HG03521 (cell line): ENCODE results near the gene MRPS34.

Source experiments
- ATAC-seq: cut with Tn5 transposase; IDR thresholded peaks from one replicate; pipeline ENCODE4 v1.9.1; 2021; ENCODE audit warnings: mild to moderate bottlenecking, moderate library complexity; ENCODE audit not compliant: unreplicated experiment

Gene MRPS34

DNA sequence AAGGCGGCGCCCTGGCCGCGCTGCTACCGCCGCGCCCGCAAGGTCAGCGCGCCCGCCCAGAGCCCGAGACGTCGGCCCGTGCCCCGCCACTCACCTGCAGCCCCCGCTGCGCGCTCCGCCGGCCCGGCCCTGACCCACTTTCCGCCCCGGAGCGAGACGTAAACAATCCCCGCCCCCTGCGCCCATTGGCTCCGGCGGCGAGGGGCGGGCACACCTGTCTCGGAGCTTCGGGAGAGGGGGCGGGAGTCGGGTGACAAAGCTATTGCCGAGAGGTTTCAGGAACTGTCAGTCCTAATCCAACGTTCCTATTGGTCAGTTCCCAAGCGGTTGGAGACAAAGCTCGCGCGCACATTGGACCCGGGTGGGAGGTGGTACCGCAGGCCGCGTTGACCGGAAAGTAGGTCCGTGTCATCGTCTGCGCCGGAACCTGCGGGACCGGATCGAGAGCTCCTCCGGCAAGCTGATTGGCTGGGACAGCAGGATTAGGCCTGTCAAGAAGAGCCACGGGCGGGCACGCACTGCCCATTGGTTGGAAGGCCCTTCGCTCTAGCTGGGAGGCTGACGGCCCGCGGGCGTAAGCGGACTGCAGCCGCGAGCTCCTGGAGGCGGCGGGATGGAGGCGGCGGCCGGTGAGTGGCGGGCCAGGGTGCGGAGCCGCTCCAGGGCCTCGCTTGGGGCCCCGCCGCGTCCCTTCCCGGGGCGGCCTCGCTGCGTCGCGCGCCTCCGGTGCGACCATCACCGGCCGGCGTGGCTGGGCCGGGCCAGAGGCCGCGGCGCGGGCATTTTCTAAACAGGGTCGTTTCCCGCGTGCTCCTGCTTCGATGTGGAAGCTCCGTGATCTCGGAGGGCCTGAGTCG, 9.7 kb upstream of the MRPS34 start, which contains the start of the genes NUBP2 and SPSB3:
Gene NUBP2 (plus strand): TSS at position 553 of the 857 bp plus-strand sequence. CDS start 61 bp downstream, at position 614.
Gene SPSB3 (minus strand): TSS at position 164 of the 857 bp plus-strand sequence. CDS start 1,088 bp downstream, outside the sequence.
- peak; percentile 87 for ATAC-seq

- ATAC-seq = no peak
Measured at GRCh38 chr16:1781758-1782407, 8.9 kb upstream of the MRPS34 start.

- ATAC-seq = no peak
Measured at GRCh38 chr16:1781254-1781653, 8.3 kb upstream of the MRPS34 start.

DNA sequence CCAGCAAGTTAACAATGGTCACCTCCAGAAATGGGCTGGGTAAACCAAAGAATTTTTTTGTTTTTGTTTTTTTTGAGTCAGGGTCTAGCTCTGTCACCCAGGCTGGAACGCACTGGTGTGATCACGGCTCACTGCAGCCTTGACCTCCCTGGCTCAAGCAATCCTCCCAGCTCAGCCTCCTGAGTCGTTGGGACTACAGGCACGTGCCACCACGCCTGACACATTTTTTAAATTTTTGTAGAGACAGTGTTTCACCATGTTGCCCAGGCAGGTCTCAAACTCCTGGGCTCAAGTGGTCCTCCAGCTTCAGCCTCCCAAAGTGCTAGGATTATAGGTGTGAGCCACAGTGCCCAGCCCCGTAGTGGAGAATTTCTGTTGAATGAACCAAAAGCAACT, 7.7 kb upstream of the MRPS34 start:
- ATAC-seq = no peak

DNA sequence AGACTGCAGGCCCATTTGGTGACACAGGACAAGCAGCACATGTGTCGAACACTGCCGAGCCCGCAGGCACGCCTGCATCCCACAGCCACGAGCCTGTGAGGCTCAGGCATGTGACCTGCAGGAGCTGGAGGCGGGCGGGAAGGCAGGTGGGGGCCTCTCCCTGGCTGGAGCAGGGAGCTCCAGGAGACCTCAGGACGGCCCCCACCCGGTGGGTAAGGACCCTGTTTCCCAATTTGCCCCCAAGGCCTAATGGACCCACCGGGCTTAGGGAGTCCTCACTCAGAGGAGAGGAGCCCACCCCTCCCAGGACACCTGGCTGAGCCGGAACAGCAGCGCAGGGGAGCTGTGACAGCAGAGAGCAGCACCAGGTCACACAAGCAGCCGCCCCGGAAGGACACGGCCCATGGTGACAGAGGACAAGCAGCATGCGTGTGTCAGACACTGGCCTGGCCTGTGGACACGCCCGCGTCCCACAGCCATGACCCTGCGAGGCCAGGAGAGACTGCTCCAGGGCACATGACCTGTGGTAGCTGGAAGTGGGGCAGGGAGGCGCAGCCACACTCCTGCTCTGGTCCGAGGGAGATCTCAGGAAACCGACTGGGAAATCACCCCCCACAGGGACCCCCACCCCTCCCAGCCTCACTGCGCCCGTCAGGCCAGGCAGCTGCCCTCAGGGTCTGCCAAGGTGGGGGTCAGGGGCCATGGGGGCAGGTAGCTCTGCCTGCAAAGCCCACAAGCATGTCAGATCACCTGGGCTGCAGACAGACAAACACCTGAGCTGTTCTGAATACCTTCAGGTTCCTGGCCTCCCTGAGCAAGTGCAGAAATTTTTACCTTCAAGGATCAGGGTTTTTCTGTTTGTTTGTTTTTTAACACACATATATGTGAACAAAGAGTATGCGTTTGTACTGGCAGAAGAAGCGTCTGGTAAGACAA, 7.1 kb upstream of the MRPS34 start:
- ATAC-seq = no peak

DNA sequence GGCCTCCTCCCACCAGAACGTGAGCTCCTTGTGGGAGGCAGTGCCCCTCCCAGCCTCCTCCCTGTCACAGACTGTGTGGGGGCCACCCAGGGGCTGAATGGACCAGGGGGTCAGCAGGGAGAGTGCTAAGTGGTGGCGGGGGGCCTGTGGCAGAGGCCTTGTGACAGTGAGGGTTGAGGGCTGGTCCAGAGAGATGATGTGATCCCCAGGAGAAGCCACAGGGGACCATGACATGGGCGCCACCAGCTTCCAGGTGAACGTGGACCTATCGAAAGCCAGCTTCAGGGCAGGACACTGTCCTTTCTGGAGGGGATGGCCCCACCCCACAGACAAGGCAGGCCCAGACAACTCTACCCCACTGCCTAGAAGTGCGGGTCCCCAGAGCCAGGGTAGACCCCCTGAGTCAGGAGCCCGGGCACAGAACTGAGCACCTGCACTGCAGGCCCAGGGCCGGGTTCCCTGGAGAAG, 6.3 kb upstream of the MRPS34 start:
- ATAC-seq = no peak

DNA sequence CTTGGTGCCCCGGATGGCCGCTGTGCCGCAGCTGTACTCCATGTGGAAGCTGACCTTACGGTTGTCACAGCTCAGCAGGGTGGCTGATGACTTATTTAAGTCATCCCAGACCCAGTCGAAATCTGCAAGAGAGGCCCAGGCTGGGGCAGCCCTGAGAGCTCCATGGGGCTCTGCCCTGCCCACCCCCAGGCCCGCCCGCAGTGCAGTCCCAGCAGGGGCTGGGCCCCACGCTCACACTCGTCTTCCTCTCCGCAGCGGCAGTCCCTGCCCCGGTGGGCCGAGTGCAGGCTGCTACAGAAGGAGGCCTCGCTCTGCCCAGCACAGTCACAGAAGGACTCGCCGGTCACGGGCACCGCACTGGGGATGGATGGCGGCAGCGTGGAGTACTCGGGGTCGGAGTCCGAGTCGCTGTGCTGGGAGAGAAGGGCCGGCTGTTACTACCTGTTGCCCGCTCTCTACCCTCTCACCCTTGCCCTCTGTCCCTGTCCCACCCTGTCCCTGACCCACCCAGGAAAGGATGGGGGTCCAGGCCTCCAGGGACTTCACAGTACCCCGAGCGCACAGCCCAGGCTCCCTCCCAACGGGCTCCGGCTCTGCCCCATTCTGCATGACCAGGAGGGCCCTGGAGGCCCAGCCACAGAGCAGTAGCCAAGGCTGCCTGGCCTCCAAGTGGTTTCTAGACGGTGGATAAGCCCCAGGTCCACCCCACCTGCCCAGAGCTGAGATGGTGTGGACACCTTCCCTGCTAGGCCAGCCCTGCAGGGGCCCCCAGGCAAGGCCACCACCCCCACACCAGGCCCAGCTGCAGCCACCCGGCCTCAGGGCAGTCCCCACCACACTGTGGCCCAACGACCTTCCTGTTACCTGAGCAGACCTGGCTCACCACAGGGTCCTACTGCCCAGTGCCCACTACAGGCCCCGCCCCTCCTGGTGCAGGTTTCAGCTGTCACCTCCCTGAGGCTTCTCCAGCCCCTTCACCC, 5.6 kb upstream of the MRPS34 start:
- ATAC-seq = no peak

DNA sequence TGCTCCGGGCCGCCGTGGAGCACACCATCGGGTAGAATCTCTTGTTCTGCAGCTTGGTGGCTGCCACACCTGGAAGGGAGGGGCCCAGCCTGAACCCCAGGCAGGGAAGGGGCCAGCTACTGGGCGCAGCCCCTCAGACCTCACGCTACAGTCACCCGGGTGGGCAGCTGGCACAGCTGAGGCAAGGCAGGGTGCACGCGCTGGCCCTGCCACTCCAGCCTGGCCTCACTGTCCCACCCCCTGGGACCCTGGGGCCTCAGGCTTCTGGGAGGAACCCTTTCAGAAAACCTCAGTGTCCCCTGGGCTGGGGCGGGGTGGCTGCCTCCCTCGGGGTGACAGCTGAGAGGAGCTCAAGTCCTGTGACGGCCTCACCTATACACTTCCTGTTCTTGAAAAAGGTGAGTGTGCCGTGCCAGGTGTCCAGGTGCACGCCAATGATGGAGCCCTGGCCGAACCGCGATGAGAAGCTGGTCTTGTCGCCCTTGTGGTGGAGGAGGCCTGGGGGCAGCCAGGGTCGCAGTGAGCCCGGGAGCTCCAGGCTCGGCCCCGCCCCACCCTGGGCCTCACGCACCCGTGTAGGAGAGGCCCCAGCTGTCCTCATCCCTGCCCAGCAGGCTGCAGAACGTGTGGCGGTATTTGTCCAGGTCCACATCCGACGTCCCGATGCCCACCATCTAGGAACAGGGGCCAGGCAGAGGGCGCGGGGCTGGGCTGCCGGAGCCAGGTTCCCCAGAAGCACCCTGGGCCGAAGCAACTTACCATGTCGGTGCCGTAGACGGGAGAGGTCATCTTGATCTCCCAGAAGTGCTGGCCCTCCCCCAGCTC, 4.7 kb upstream of the MRPS34 start:
- no peak for ATAC-seq

GRCh38 chr16:1776991-1777374, 4.0 kb upstream of the MRPS34 start:
- ATAC-seq = no peak

- ATAC-seq = no peak
Measured at GRCh38 chr16:1776672-1776955, 3.7 kb upstream of the MRPS34 start.

DNA sequence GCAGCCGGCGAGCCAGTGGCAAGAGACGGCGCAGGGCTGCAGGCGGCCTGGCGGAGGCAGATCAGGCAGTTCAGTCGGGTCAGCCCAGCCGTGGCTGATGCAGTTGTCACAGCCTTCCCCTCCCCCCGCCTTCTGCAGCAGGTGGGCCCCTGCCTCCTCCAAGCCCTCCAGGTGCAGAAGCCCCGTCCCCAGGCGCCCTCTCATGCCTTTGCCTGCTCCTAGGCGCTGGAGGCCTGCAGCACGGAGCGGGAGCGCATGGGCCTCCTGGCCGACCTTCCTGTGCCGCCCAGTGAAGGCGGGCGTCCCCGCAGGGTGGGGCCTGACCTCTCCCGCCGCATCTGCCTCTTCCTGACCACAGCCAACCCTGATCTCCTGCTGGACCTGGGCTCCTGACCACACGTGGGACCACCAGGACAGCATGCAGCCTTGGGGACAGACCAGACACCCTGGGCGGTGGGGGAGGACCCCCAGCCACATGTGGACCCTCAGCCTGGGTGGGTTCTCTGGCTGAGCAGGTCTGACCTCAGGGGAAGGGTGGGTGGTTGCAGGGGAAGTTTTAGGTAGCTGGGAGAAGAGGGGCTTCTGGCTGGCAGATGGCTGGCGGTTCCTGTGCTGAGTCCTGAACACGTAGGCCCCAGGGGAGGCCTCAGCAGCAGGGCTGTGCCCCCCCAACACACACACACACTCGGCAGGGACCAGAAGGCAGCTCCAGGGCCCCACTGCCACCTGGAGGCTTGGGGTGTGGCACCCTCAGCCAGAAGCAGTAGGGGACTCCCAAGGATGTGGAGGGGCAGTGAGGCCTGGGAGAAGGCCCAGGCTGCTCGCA, 3.1 kb upstream of the MRPS34 start:
- ATAC-seq = no peak

- ATAC-seq = no peak
Measured at GRCh38 chr16:1775006-1775845, 2.3 kb upstream of the MRPS34 start.

DNA sequence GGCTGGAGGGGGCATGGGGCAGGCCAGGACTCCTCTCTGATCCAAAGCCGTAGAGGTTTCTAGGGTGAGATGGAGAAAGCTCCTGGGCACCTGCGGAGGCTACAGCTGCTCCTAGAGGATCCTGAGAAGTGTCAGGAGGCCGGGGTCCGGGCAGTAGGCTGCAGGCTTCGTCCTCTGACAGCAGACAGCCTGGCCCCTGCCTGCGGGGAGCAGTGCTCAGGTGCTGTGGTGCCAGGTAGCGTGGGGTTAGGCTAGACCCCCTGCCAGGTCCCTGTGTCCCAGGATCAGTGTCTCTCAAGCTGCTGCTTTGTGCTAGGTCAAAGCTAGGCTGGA, 1.5 kb upstream of the MRPS34 start:
- no peak for ATAC-seq

GRCh38 chr16:1773703-1774447, 941 bp upstream of the MRPS34 start:
- ATAC-seq = no peak

DNA sequence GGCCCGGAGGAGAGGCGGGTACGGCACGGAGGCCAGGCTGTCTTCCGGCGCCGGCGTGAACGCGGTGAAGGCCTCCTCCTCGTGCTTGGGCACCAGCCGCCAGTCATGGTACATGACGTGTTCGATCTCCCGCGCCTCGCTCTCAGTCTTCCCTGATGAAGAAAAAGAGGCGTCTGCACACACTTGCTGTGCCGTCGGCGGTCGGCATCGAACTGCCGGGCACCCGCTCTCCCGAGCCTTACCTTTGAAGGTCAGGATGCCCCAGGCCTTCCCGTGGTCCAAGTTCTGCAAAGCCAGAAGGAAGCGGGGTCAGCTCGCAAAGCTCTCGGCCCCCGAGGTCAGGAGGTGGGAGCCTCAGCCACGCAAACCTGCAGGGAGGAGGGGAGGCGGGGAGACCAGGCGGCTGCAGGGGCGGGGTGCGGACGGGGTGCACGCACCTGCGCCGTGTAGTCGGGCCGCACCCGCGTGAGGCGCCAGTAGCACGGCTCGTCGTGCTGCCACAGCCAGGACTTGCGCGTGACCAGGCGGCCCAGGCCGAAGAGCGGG, 499 bp downstream of the MRPS34 start, which contains the start of gene EME2:
Gene EME2 (plus strand): TSS at position 449 of the 546 bp plus-strand sequence. CDS start 418 bp downstream, outside the sequence.
- ATAC-seq = peak; percentile 2

DNA sequence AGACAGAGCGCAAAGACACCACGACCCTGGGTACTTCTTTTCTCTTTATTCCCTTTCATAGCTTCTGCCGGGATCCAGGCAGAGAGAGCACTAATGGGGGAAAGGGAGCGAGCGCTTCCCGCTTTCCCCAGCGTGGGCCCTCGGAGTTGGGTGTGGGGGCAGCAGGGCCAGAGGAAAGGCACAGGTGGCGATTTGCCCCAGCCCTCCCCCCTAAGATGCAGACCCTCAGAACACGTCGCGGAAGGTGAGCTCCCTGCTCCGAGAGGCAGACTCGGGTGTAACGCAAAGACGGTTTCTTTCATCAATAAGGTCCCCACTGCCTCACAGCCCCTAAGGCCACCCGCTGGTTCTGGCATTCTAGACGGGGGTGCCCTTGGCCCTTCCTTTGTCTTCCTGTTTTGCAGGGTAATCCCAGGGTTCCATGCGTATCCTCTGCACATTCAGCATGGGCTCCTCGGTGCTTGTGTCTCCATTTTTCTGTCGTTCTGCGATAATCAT, 1.0 kb downstream of the MRPS34 start:
- ATAC-seq = no peak
